ENCODE data around the gene HSD17B12. TPM values are rescaled to one million over a fixed set of nuclear protein-coding genes. Genes with fewer than 3 reads are reported as not detected.

The HSD17B12 gene
- total RNA-seq, 2 experiments from 2014 or later: 70.9 to 138 TPM

GRCh38 chr11:43691806-43692205 is 11.3 kb downstream of the HSD17B12 start:
- Histone ChIP-seq H3K27ac (ENCODE audit: low read depth, low read length, poor library complexity, severe bottlenecking) (peak overlapping the region; percentile 56), H3K9me2 (ENCODE audit: insufficient read depth, low read length) (no peaks in the 10 kb centered on the region), H2AFZ (ENCODE audit: low read length) (no peak overlapping the region), H3K79me2 (ENCODE audit: insufficient read depth, low read depth, low read length) (peaks cover 99% of the 10 kb centered on the region), H3K4me2 (ENCODE audit: low read length) (peak overlapping the region; percentile 59), H4K20me1 (ENCODE audit: insufficient read depth, low read length) (no peaks in the 10 kb centered on the region; the same call in 1 of the 2 replicates), H3K4me1 (ENCODE audit: insufficient read depth, low read length, poor library complexity, severe bottlenecking) (peaks cover 77% of the 10 kb centered on the region), H3K4me3 (ENCODE audit: low read depth, low read length, poor library complexity, severe bottlenecking) (peak overlapping the region; percentile 14), H3K36me3 (ENCODE audit: insufficient read depth, low read length) (peaks cover 71% of the 10 kb centered on the region), H3K9me3 (ENCODE audit: low read length) (no peaks in the 10 kb centered on the region; the same call in 1 of the 2 replicates)
- intact Hi-C loops (cut with micrococcal nuclease; ENCODE audit: unreplicated experiment): no loop called here
- DNase-seq (ENCODE audit: low spot score): no peak
- TF ChIP-seq CTCF (conservative IDR thresholded peaks at IDR 0.05; ENCODE audit: low read length) (no peak), EZH2phosphoT487 (IDR thresholded peaks at IDR 0.05; ENCODE audit: borderline replicate concordance, low read depth, low read length) (no peak)
- ChIA-PET POLR2A (interaction anchor here (1.9 kb wide), 1 partner anchor 12 kb away, joined by 6 read pairs; the partner anchor contains the start of gene HSD17B12), CTCF (ENCODE audit: unreplicated experiment) (no interaction called here)
- BruUV-seq (replicated peaks): no TSS peak

- no TSS peak for BruUV-seq (replicated peaks)
- peak overlapping the region; percentile 59 for H3K4me3 ChIP-seq (ENCODE audit: low read depth, low read length, poor library complexity, severe bottlenecking)
Measured at GRCh38 chr11:43693069-43693468, 12.5 kb downstream of the HSD17B12 start.

More at GRCh38 chr11:43693069-43693468, 12.5 kb downstream of the HSD17B12 start:
- peak overlapping the region; percentile 90 for H3K27ac ChIP-seq (ENCODE audit: low read depth, low read length, poor library complexity, severe bottlenecking)
- no peaks in the 10 kb centered on the region for H3K9me2 ChIP-seq (ENCODE audit: insufficient read depth, low read length)
- peaks cover 99% of the 10 kb centered on the region for H3K79me2 ChIP-seq (ENCODE audit: insufficient read depth, low read depth, low read length)
- intact Hi-C loops (cut with micrococcal nuclease; ENCODE audit: unreplicated experiment): no loop called here
- POLR2A ChIA-PET: interaction anchor here (0.5 to 1.3 kb wide), 3 partner anchors 32 to 93 kb away, joined by 3 to 5 read pairs (median 3); no protein-coding TSS in a partner anchor
- peaks cover 82% of the 10 kb centered on the region for H3K4me1 ChIP-seq (ENCODE audit: insufficient read depth, low read length, poor library complexity, severe bottlenecking)
- H3K4me2 ChIP-seq (ENCODE audit: low read length): peak overlapping the region; percentile 94
- TF ChIP-seq EZH2phosphoT487 (IDR thresholded peaks at IDR 0.05; ENCODE audit: borderline replicate concordance, low read depth, low read length): no peak
- no peak for TF ChIP-seq CTCF (conservative IDR thresholded peaks at IDR 0.05; ENCODE audit: low read length)
- no peak for DNase-seq (ENCODE audit: low spot score)
- H3K36me3 ChIP-seq (ENCODE audit: insufficient read depth, low read length): peaks cover 67% of the 10 kb centered on the region
- no peak overlapping the region for H2AFZ ChIP-seq (ENCODE audit: low read length)
- H3K9me3 ChIP-seq (ENCODE audit: low read length): no peaks in the 10 kb centered on the region; the same call in 1 of the 2 replicates
- H4K20me1 ChIP-seq (ENCODE audit: insufficient read depth, low read length): no peaks in the 10 kb centered on the region; the same call in 1 of the 2 replicates
- CTCF ChIA-PET (ENCODE audit: unreplicated experiment): no interaction called here

Data from OCI-LY7 (cell line).